ENCODE measurements around the gene FAM53A. TPM values are rescaled to one million over a fixed set of nuclear protein-coding genes. Genes with fewer than 3 reads are reported as not detected.

FAM53A gene
- total and polyA plus RNA-seq, 4 experiments from 2014 or later: 0.89 to 2.8 (median 1.7) TPM

DNA sequence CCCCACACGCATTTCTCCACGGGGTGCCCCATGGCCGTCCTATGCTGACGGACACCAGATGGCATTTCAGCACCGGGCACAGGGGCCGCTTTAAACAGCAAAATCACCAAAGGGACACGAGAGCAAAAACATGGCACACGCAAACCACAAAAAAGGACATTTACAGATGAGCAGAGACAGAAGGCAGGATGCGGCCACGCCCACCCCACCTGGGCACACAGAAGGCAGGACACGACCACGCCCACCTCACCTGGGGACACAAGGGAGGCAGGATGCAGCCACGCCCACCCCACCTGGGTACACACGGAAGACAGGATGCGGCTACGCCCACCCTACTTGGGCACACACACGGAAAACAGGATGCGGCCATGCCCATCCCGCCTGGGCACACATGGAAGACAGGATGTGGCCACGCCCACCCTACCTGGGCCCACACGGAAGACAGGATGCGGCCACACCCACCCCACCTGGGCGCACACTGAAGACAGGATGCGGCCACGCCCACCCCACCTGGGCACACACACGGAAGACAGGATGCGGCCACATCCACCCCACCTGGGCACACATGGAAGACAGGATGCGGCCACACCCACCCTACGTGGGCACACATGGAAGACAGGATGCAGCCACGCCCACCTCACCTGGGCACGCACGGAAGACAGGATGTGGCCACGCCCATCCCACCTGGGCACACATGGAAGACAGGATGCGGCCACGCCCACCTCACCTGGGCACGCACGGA is 69.1 kb downstream of the FAM53A start:
- peak in 3 of 5 donors; percentile 41 to 45 (median 42) for DNase-seq
- H3K4me1 Mint-ChIP-seq: peaks cover 21 to 40% (median 27%) of the 10 kb centered on the region in 4 donors
- no peaks in the 10 kb centered on the region for H3K36me3 Mint-ChIP-seq
- POLR2A ChIA-PET (ENCODE audit: partially characterized antibody): interaction anchor here (1.6 kb wide), 1 partner anchor 10 kb away, joined by 9 read pairs; no protein-coding TSS in a partner anchor
- Histone ChIP-seq H3K36me3 (ENCODE audit: insufficient read depth, low read length) (no peaks in the 10 kb centered on the region), H3K4me1 (ENCODE audit: insufficient read depth, low read length) (peaks cover 27% of the 10 kb centered on the region), H3K27ac (ENCODE audit: low read depth, low read length) (no peak overlapping the region), H3K9me3 (ENCODE audit: control insufficient read depth in 1 of 2, low read length in 2 of 2) (no peaks in the 10 kb centered on the region), H3K4me3 (ENCODE audit: low read length in 2 of 2) (no peak overlapping the region), H3K27me3 (ENCODE audit: insufficient read depth, low read length) (no peaks in the 10 kb centered on the region)
- CTCF ChIA-PET (ENCODE audit: partially characterized antibody): no interaction called here
- H3K27ac Mint-ChIP-seq: peak overlapping the region; percentile 63 to 97 (median 84)
- intact Hi-C loops (cut with micrococcal nuclease): no loop called here
- H3K9me3 Mint-ChIP-seq: peaks cover 2 to 22% (median 9%) of the 10 kb centered on the region in 8 donors
- peaks cover 0 to 2% of the 10 kb centered on the region in 2 donors for H3K27me3 Mint-ChIP-seq
- H3K4me3 Mint-ChIP-seq: peak overlapping the region in 7 of 8 donors; percentile 11 to 77 (median 73)

DNA sequence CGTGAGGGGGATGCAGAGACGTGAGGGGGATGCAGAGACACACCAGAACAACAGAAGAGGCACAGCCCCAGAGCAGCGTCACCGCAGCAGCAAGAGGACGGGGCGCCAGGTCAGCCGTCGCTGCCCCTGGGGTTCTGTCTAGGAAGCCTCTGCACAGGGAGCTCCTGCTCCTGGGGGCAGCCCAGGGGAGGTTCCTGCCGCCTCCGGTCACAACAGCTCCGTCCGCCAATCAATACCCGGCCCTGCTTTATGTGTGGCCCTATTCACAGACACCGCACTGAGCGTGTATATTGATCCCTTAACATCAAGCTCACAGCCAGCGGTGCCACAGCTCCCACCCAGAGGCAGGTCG is 69.6 kb downstream of the FAM53A start:
- CTCF ChIA-PET (ENCODE audit: partially characterized antibody): no interaction called here
- H3K27me3 Mint-ChIP-seq: peaks cover 0 to 2% of the 10 kb centered on the region in 2 donors
- H3K4me1 Mint-ChIP-seq: peaks cover 21 to 40% (median 26%) of the 10 kb centered on the region in 4 donors
- H3K27ac ChIP-seq (ENCODE audit: low read depth, low read length): no peak overlapping the region
- peak overlapping the region in 6 of 8 donors; percentile 11 to 77 (median 72) for H3K4me3 Mint-ChIP-seq
- H3K9me3 Mint-ChIP-seq: peaks cover 2 to 22% (median 9%) of the 10 kb centered on the region in 8 donors
- H3K36me3 ChIP-seq (ENCODE audit: insufficient read depth, low read length): no peaks in the 10 kb centered on the region
- intact Hi-C loops (cut with micrococcal nuclease): no loop called here
- peaks cover 27% of the 10 kb centered on the region for H3K4me1 ChIP-seq (ENCODE audit: insufficient read depth, low read length)
- peak in 1 of 5 donors; percentile 9 for DNase-seq
- H3K9me3 ChIP-seq (ENCODE audit: control insufficient read depth in 1 of 2, low read length in 2 of 2): no peaks in the 10 kb centered on the region
- H3K36me3 Mint-ChIP-seq: no peaks in the 10 kb centered on the region
- POLR2A ChIA-PET (ENCODE audit: partially characterized antibody): interaction anchor here (1.6 kb wide), 1 partner anchor 9 kb away, joined by 9 read pairs; no protein-coding TSS in a partner anchor
- no peak overlapping the region for H3K4me3 ChIP-seq (ENCODE audit: low read length in 2 of 2)
- H3K27me3 ChIP-seq (ENCODE audit: insufficient read depth, low read length): no peaks in the 10 kb centered on the region
- peak overlapping the region; percentile 59 to 97 (median 84) for H3K27ac Mint-ChIP-seq

DNA sequence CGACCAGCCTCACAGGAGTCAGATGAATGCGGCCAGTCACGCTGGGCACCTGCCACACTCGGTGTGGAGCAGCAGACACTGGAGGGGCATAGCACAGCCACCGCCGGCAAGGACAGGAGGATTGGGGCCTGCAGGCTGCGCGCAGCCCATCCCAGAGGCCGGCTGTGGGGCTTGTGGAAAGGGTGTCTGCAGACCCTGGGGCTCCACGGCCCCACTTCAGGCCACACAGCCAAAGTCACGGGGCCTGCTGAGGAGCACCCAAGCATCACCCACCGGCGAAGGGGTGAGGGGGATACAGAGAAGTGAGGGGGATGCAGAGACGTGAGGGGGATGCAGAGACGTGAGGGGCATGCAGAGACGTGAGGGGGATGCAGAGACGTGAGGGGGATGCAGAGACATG is 70.1 kb downstream of the FAM53A start:
- H3K4me3 Mint-ChIP-seq: peak overlapping the region in 1 of 8 donors; percentile 48
- Histone ChIP-seq H3K4me3 (ENCODE audit: low read length in 2 of 2) (no peak overlapping the region), H3K9me3 (ENCODE audit: control insufficient read depth in 1 of 2, low read length in 2 of 2) (no peaks in the 10 kb centered on the region), H3K4me1 (ENCODE audit: insufficient read depth, low read length) (peaks cover 27% of the 10 kb centered on the region), H3K27ac (ENCODE audit: low read depth, low read length) (no peak overlapping the region), H3K36me3 (ENCODE audit: insufficient read depth, low read length) (no peaks in the 10 kb centered on the region), H3K27me3 (ENCODE audit: insufficient read depth, low read length) (no peaks in the 10 kb centered on the region)
- peak in 1 of 5 donors; percentile 9 for DNase-seq
- no peaks in the 10 kb centered on the region for H3K36me3 Mint-ChIP-seq
- ChIA-PET POLR2A (ENCODE audit: partially characterized antibody) (interaction anchor here (1.6 kb wide), 1 partner anchor 9 kb away, joined by 9 read pairs; no protein-coding TSS in a partner anchor), CTCF (ENCODE audit: partially characterized antibody) (no interaction called here)
- H3K9me3 Mint-ChIP-seq: peaks cover 2 to 22% (median 9%) of the 10 kb centered on the region in 8 donors
- peaks cover 0 to 2% of the 10 kb centered on the region in 2 donors for H3K27me3 Mint-ChIP-seq
- intact Hi-C loops (cut with micrococcal nuclease): no loop called here
- peak overlapping the region in 3 of 7 donors; percentile 58 to 66 (median 63) for H3K27ac Mint-ChIP-seq
- peaks cover 21 to 40% (median 26%) of the 10 kb centered on the region in 4 donors for H3K4me1 Mint-ChIP-seq

DNA sequence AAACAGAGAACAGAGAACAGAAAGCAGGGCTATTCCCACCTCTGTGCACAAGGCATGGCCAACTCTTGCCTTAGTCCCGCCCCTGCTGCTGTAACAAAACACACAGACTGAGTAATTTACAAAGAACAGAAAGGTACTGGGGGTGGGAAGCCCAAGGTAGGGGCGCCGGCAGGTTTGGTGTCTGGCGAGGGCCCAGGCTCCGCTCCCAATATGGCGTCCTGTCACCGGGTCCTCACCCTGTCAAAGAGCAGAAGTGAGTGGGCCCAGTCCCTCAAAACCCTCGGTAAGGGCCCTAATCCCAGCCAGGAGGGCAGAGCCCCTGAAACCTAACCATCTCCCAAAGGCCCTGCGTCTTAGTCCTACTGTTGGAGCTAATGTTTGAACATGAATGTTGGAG is 71.0 kb downstream of the FAM53A start:
- Mint-ChIP-seq H3K27me3 (peaks cover 0 to 2% of the 10 kb centered on the region in 2 donors), H3K4me1 (peaks cover 21 to 40% (median 26%) of the 10 kb centered on the region in 4 donors), H3K27ac (peak overlapping the region in 3 of 7 donors; percentile 13 to 83 (median 18)), H3K9me3 (peaks cover 2 to 22% (median 9%) of the 10 kb centered on the region in 8 donors), H3K36me3 (no peaks in the 10 kb centered on the region), H3K4me3 (no peak overlapping the region)
- Histone ChIP-seq H3K27ac (ENCODE audit: low read depth, low read length) (no peak overlapping the region), H3K27me3 (ENCODE audit: insufficient read depth, low read length) (no peaks in the 10 kb centered on the region), H3K4me1 (ENCODE audit: insufficient read depth, low read length) (peaks cover 27% of the 10 kb centered on the region), H3K36me3 (ENCODE audit: insufficient read depth, low read length) (no peaks in the 10 kb centered on the region), H3K9me3 (ENCODE audit: control insufficient read depth in 1 of 2, low read length in 2 of 2) (no peaks in the 10 kb centered on the region), H3K4me3 (ENCODE audit: low read length in 2 of 2) (no peak overlapping the region)
- POLR2A ChIA-PET (ENCODE audit: partially characterized antibody): no interaction called here
- intact Hi-C loops (cut with micrococcal nuclease): no loop called here
- CTCF ChIA-PET (ENCODE audit: partially characterized antibody): no interaction called here
- no peak for DNase-seq

DNA sequence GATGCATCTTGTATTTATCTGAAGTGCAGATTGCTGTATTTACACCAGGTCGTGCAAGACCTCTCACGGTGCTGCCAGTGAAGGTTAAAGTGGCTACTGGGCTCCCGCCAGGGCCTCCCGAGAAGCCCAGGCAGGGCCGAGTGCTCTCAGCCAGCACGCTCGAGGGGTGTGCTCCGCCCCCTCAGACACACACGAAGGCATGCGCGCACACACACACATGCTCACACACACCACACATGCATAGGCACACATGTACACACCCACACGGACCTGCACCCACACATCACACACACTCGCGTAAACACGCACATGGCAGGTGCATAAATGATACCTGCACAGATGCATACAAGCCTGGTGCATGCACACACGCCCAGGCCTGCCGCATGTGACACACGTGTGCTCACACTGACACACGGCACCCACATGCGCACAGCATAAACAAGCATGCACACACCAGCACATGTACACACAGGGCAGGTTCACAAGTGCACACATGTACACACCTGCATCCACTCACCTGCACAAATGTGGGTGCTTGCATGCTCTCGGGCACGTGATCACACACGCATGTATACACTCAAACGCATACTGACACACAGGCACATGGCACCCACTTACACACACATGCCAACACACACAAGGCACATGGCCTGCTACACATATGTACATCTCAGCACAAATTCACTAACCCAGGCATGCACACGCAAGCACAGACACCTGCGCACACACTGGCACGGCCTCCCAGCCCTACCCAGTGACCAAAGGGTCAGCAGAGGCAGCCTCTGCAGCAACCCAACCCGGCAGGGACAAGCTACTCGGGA is 71.6 kb downstream of the FAM53A start:
- peak overlapping the region in 4 of 7 donors; percentile 13 to 83 (median 36) for H3K27ac Mint-ChIP-seq
- CTCF ChIA-PET (ENCODE audit: partially characterized antibody): no interaction called here
- intact Hi-C loops (cut with micrococcal nuclease): no loop called here

DNA sequence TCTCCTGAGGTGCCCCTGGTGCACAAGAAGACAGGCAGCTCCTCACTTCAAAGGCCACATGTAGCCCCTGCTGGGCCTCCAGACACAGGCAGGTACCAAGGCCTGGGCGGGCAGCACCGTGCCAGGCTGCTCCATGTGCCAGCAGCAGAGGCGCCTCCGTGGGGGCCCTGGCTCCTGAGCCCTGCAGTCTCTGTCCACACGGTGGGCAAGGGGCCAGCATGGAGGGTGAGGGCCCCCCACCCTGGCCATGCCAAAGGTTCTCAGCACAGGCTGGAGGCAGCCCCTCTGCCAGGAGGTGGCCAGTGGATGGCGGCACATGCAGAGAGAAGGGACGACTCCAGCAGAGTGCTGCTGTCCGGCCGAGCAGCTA is 72.6 kb downstream of the FAM53A start:
- peaks cover 20 to 36% (median 28%) of the 10 kb centered on the region in 4 donors for H3K4me1 Mint-ChIP-seq
- H3K27me3 Mint-ChIP-seq: peaks cover 0 to 2% of the 10 kb centered on the region in 2 donors
- H3K9me3 Mint-ChIP-seq: peaks cover 2 to 13% (median 7%) of the 10 kb centered on the region in 8 donors
- CTCF ChIA-PET (ENCODE audit: partially characterized antibody): no interaction called here
- no peaks in the 10 kb centered on the region for H3K36me3 ChIP-seq (ENCODE audit: insufficient read depth, low read length)
- H3K4me1 ChIP-seq (ENCODE audit: insufficient read depth, low read length): peaks cover 28% of the 10 kb centered on the region
- no peaks in the 10 kb centered on the region for H3K36me3 Mint-ChIP-seq
- no peak overlapping the region for H3K27ac ChIP-seq (ENCODE audit: low read depth, low read length)
- no peak for DNase-seq
- H3K4me3 ChIP-seq (ENCODE audit: low read length in 2 of 2): no peak overlapping the region
- H3K4me3 Mint-ChIP-seq: no peak overlapping the region
- POLR2A ChIA-PET (ENCODE audit: partially characterized antibody): no interaction called here
- H3K27ac Mint-ChIP-seq: no peak overlapping the region
- intact Hi-C loops (cut with micrococcal nuclease): no loop called here
- H3K27me3 ChIP-seq (ENCODE audit: insufficient read depth, low read length): no peaks in the 10 kb centered on the region
- no peaks in the 10 kb centered on the region for H3K9me3 ChIP-seq (ENCODE audit: control insufficient read depth in 1 of 2, low read length in 2 of 2)

More for the DNA sequence above, 71.6 kb downstream of the FAM53A start:
- POLR2A ChIA-PET (ENCODE audit: partially characterized antibody): no interaction called here
- Mint-ChIP-seq H3K4me1 (peaks cover 19 to 36% (median 25%) of the 10 kb centered on the region in 4 donors), H3K27me3 (peaks cover 0 to 2% of the 10 kb centered on the region in 2 donors), H3K9me3 (peaks cover 2 to 18% (median 8%) of the 10 kb centered on the region in 8 donors), H3K4me3 (no peak overlapping the region), H3K36me3 (no peaks in the 10 kb centered on the region)
- Histone ChIP-seq H3K27me3 (ENCODE audit: insufficient read depth, low read length) (no peaks in the 10 kb centered on the region), H3K36me3 (ENCODE audit: insufficient read depth, low read length) (no peaks in the 10 kb centered on the region), H3K27ac (ENCODE audit: low read depth, low read length) (no peak overlapping the region), H3K4me3 (ENCODE audit: low read length in 2 of 2) (no peak overlapping the region), H3K4me1 (ENCODE audit: insufficient read depth, low read length) (peaks cover 27% of the 10 kb centered on the region), H3K9me3 (ENCODE audit: control insufficient read depth in 1 of 2, low read length in 2 of 2) (no peaks in the 10 kb centered on the region)
- no peak for DNase-seq
